ENCODE results near the gene CHD5. TPM values are rescaled to one million over a fixed set of nuclear protein-coding genes. Genes with fewer than 3 reads are reported as not detected.
A peak's percentile ranks its signal among the peaks of the same experiment; 100 is the strongest.

Gene CHD5
- total and polyA plus RNA-seq, 2 of the 13 experiments (the other 11 are each of a cell fraction or from before 2014, with no cell fraction given), result 0.02 to 0.21 TPM

GRCh38 chr1:6185151-6185550, 5.0 kb upstream of the CHD5 start (continued):
- no peak for TF ChIP-seq NFAT5 (CRISPR knock-in tag; IDR thresholded peaks at IDR 0.05)

GRCh38 chr1:6184083-6184783, 4.1 kb upstream of the CHD5 start:
- ATAC-seq (no peak), DNase-seq (ENCODE audit: low spot score) (no peak), FAIRE-seq (no peak)
- Histone ChIP-seq H3K36me3 (replicated peaks in 1 of 2; ENCODE audit: control insufficient read depth in 1 of 2, insufficient read depth in 2 of 2, low read length in 2 of 2) (peaks cover 18 to 37% of the 10 kb centered on the region in 2 experiments), H3K4me3 (replicated peaks in 1 of 3; ENCODE audit: insufficient read depth in 1 of 3, low read depth in 2 of 3, low read length in 3 of 3) (no peak overlapping the region), H3K4me1 (ENCODE audit: insufficient read depth, low read length) (no peaks in the 10 kb centered on the region), H4K20me1 (ENCODE audit: insufficient read depth, low read length) (peaks cover 47% of the 10 kb centered on the region), H3K27me3 (ENCODE audit: control insufficient read depth in 1 of 2, insufficient read depth in 2 of 2, low read length in 2 of 2) (peaks cover 0 to 6% of the 10 kb centered on the region in 2 experiments; a peak in 1 of 5 replicates), H3K27ac (ENCODE audit: extremely low read length, insufficient read depth, low read length) (no peak overlapping the region), H3K4me2 (ENCODE audit: low read depth, low read length) (no peak overlapping the region), H3K9me3 (ENCODE audit: low read length) (no peaks in the 10 kb centered on the region), H3K79me2 (ENCODE audit: insufficient read depth, low read length) (peaks cover 11% of the 10 kb centered on the region), H2AFZ (ENCODE audit: low read length) (no peak overlapping the region), H3K9ac (ENCODE audit: insufficient read depth, low read depth, low read length) (no peak overlapping the region)
- POLR2A ChIA-PET, result interaction anchor here (1.7 kb wide), 1 partner anchor 15 kb away, joined by 6 read pairs; the partner anchor contains the start of gene RPL22
- CTCF ChIA-PET (ENCODE audit: low intra/inter-chr PET ratio, low total read pairs), result no interaction called here
- in situ Hi-C loops (cut with HindIII; ENCODE audit: extremely low pct_ligation_motif_present, low pct_unique_long_range_greater_than_20kb) (no loop called here), intact Hi-C loops (cut with micrococcal nuclease; ENCODE audit: unreplicated experiment) (no loop called here)
- BruUV-seq (replicated peaks), result no TSS peak
- WGBS (ENCODE audit: low lambda C conversion rate), result 89% methylated on average over 13 of the region's 13 CpGs
- TF ChIP-seq ZNF343 (CRISPR knock-in tag; IDR thresholded peaks at IDR 0.05) (no peak), ZNF10 (CRISPR knock-in tag; IDR thresholded peaks at IDR 0.05; ENCODE audit: borderline replicate concordance, low read depth) (no peak), PREB (CRISPR knock-in tag; IDR thresholded peaks at IDR 0.05) (no peak), ELF1 (CRISPR knock-in tag; IDR thresholded peaks at IDR 0.05) (no peak), ZFP90 (CRISPR knock-in tag; IDR thresholded peaks at IDR 0.05; ENCODE audit: borderline replicate concordance) (no peak), FOSL2 (CRISPR knock-in tag; IDR thresholded peaks at IDR 0.05) (no peak), JUND (CRISPR knock-in tag; IDR thresholded peaks at IDR 0.05) (no peak), YEATS4 (CRISPR knock-in tag; IDR thresholded peaks at IDR 0.05; ENCODE audit: borderline replicate concordance) (no peak), KDM6A (CRISPR knock-in tag; IDR thresholded peaks at IDR 0.05; ENCODE audit: low read depth) (no peak), POLR2AphosphoS2 (IDR thresholded peaks at IDR 0.05; ENCODE audit: low read depth, low read length) (peak; percentile 51; the same call in 1 of the 2 replicates), POLR2G (IDR thresholded peaks at IDR 0.05; ENCODE audit: low read depth, low read length) (0 out of 2 replicates have a peak, but pooled peaks have one; percentile 20), ZNF589 (CRISPR knock-in tag; conservative IDR thresholded peaks at IDR 0.05) (no peak), DR1 (CRISPR knock-in tag; IDR thresholded peaks at IDR 0.05) (no peak), ARID3A (IDR thresholded peaks at IDR 0.05; ENCODE audit: low read depth, low read length) (no peak)

All from HepG2 (cell line).